ENCODE data around the gene PRAME. TPM values are rescaled to one million over a fixed set of nuclear protein-coding genes. Genes with fewer than 3 reads are reported as not detected.
"Not testable (repeated sequence)": the region's sequence is repeated elsewhere in the genome, so short reads cannot be mapped to it uniquely, and the experiment has no call there.

Gene PRAME
- total RNA-seq, 1 donor from 2014 or later = 1.9 TPM

DNA sequence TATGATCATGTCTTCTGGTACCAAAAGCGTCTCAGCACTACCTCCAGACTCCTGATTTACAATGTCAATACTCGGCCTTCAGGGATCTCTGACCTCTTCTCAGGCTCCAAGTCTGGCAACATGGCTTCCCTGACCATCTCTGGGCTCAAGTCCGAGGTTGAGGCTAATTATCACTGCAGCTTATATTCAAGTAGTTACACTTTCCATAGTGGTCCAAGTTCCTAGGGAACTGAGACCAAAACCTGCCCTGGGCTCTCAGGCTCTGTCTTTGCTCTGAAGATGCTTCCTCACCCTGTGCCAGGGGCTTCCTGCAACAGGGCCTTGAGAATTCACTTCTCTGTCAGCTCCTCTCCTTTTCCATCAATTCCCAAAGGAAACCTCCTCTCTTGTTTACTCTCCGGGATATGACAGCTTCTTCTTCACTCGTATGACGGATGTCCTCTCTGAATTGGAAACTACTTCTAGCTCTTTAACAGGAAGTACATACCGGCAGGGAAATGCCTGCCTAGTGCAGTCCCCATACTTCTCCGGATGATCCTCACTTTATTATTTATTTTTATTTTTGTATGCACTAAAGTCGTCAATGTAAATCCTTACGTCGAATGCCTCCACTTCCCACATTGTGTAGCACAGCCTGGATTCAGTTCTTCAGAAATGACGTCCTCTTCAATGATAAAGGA lies 29.6 kb upstream of the PRAME start:
- H3K4me3 Mint-ChIP-seq (ENCODE audit: unreplicated experiment) = no peak overlapping the region
- no peak overlapping the region for H3K27ac Mint-ChIP-seq (ENCODE audit: unreplicated experiment)
- no peaks in the 10 kb centered on the region for H3K36me3 Mint-ChIP-seq (ENCODE audit: unreplicated experiment)
- H3K27me3 Mint-ChIP-seq (ENCODE audit: unreplicated experiment) = peaks cover 2% of the 10 kb centered on the region
- H3K9me3 Mint-ChIP-seq (ENCODE audit: unreplicated experiment) = no peaks in the 10 kb centered on the region
- TF ChIP-seq, protein P1, sequence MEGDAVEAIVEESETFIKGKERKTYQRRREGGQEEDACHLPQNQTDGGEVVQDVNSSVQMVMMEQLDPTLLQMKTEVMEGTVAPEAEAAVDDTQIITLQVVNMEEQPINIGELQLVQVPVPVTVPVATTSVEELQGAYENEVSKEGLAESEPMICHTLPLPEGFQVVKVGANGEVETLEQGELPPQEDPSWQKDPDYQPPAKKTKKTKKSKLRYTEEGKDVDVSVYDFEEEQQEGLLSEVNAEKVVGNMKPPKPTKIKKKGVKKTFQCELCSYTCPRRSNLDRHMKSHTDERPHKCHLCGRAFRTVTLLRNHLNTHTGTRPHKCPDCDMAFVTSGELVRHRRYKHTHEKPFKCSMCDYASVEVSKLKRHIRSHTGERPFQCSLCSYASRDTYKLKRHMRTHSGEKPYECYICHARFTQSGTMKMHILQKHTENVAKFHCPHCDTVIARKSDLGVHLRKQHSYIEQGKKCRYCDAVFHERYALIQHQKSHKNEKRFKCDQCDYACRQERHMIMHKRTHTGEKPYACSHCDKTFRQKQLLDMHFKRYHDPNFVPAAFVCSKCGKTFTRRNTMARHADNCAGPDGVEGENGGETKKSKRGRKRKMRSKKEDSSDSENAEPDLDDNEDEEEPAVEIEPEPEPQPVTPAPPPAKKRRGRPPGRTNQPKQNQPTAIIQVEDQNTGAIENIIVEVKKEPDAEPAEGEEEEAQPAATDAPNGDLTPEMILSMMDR (IDR thresholded peaks at IDR 0.05; ENCODE audit: partially characterized antibody, unreplicated experiment) = no peak
- peaks cover 15% of the 10 kb centered on the region for H3K4me1 Mint-ChIP-seq (ENCODE audit: low read depth, unreplicated experiment)
- DNase-seq = no peak

GRCh38 chr22:22587577-22588188 lies 28.6 kb upstream of the PRAME start:
- Mint-ChIP-seq H3K9me3 (ENCODE audit: unreplicated experiment) (no peaks in the 10 kb centered on the region), H3K27ac (ENCODE audit: unreplicated experiment) (no peak overlapping the region), H3K4me3 (ENCODE audit: unreplicated experiment) (no peak overlapping the region), H3K27me3 (ENCODE audit: unreplicated experiment) (peaks cover 5% of the 10 kb centered on the region), H3K4me1 (ENCODE audit: low read depth, unreplicated experiment) (peaks cover 10% of the 10 kb centered on the region), H3K36me3 (ENCODE audit: unreplicated experiment) (no peaks in the 10 kb centered on the region)
- DNase-seq = no peak
- TF ChIP-seq, protein P1 (IDR thresholded peaks at IDR 0.05; ENCODE audit: partially characterized antibody, unreplicated experiment) = no peak

DNA sequence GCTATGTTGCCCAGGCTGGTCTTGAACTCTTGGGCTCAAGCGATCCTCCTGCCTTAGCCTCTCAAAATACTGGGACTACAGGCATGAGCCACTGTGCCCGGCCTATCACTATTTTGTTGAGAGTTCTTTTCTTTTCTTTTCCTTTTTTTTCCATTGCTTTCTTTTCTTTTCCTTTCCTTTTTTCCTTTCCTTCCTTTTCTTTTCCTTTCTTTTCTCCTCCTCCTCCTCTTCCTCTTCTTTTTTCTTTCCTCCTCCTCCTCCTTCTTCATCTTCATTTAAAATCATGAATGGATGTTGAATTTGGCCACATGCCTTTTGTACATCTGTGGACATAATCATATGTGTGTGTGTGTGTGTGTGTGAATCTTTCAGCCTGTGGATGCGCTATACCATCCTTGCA lies 25.7 kb upstream of the PRAME start:
- Mint-ChIP-seq H3K27me3 (ENCODE audit: unreplicated experiment) (peaks cover 7% of the 10 kb centered on the region), H3K4me3 (ENCODE audit: unreplicated experiment) (no peak overlapping the region)
- DNase-seq = no peak

GRCh38 chr22:22583030-22583429 lies 24.0 kb upstream of the PRAME start:
- H3K9me3 Mint-ChIP-seq (ENCODE audit: unreplicated experiment) = no peaks in the 10 kb centered on the region
- no peak for DNase-seq
- H3K4me1 Mint-ChIP-seq (ENCODE audit: low read depth, unreplicated experiment) = peaks cover 4% of the 10 kb centered on the region
- H3K27me3 Mint-ChIP-seq (ENCODE audit: unreplicated experiment) = peaks cover 7% of the 10 kb centered on the region
- TF ChIP-seq, protein P1 (IDR thresholded peaks at IDR 0.05; ENCODE audit: partially characterized antibody, unreplicated experiment) = no peak
- no peaks in the 10 kb centered on the region for H3K36me3 Mint-ChIP-seq (ENCODE audit: unreplicated experiment)
- H3K27ac Mint-ChIP-seq (ENCODE audit: unreplicated experiment) = no peak overlapping the region
- H3K4me3 Mint-ChIP-seq (ENCODE audit: unreplicated experiment) = no peak overlapping the region

More for the DNA sequence above, 25.7 kb upstream of the PRAME start:
- peaks cover 4% of the 10 kb centered on the region for H3K4me1 Mint-ChIP-seq (ENCODE audit: low read depth, unreplicated experiment)
- no peaks in the 10 kb centered on the region for H3K36me3 Mint-ChIP-seq (ENCODE audit: unreplicated experiment)
- H3K27ac Mint-ChIP-seq (ENCODE audit: unreplicated experiment) = no peak overlapping the region
- no peaks in the 10 kb centered on the region for H3K9me3 Mint-ChIP-seq (ENCODE audit: unreplicated experiment)
- TF ChIP-seq, protein P1 (IDR thresholded peaks at IDR 0.05; ENCODE audit: partially characterized antibody, unreplicated experiment) = no peak

- H3K27me3 Mint-ChIP-seq (ENCODE audit: unreplicated experiment); H3K27ac Mint-ChIP-seq (ENCODE audit: unreplicated experiment); H3K4me1 Mint-ChIP-seq (ENCODE audit: low read depth, unreplicated experiment); H3K4me3 Mint-ChIP-seq (ENCODE audit: unreplicated experiment); H3K36me3 Mint-ChIP-seq (ENCODE audit: unreplicated experiment); DNase-seq; H3K9me3 Mint-ChIP-seq (ENCODE audit: unreplicated experiment): not testable (repeated sequence)
These were observed 22.5 kb upstream of the PRAME start for GRCh38 chr22:22581524-22581923.
